NCI-H524 treated with DMSO at 0.1 percent for 48 hours (cell line): Measurements from ENCODE around the gene SEMA6B.

Experiments
- DNase-seq: peaks from one replicate; lab custom pipeline; 2025; lab: John Stamatoyannopoulos, UW

SEMA6B gene

GRCh38 chr19:4525563-4526002 is 33.9 kb downstream of the SEMA6B start:
- DNase-seq = no peak

- no peak for DNase-seq
Observed at GRCh38 chr19:4524808-4525562, 34.5 kb downstream of the SEMA6B start.

GRCh38 chr19:4523306-4524110 is 36.0 kb downstream of the SEMA6B start:
- DNase-seq = no peak

- DNase-seq = no peak
Observed at GRCh38 chr19:4522291-4523002, 37.0 kb downstream of the SEMA6B start.

- DNase-seq = no peak
Observed at GRCh38 chr19:4521888-4522242, 37.6 kb downstream of the SEMA6B start.

GRCh38 chr19:4521170-4521887 is 38.2 kb downstream of the SEMA6B start:
- DNase-seq = no peak

- DNase-seq = no peak
Observed at GRCh38 chr19:4519521-4520277, 39.8 kb downstream of the SEMA6B start.

GRCh38 chr19:4519172-4519496 is 40.4 kb downstream of the SEMA6B start:
- no peak for DNase-seq

- DNase-seq = no peak
Observed at GRCh38 chr19:4518345-4519171, 40.9 kb downstream of the SEMA6B start, which contains the start of gene PLIN4. TSS of gene PLIN4 (minus strand) at chr19:4518486. CDS start at chr19:4518272, 214 bp downstream.

GRCh38 chr19:4517451-4518057 is 41.9 kb downstream of the SEMA6B start:
- no peak for DNase-seq

- DNase-seq = no peak
Observed at GRCh38 chr19:4516939-4517300, 42.6 kb downstream of the SEMA6B start.

GRCh38 chr19:4516199-4516938 is 43.1 kb downstream of the SEMA6B start:
- DNase-seq = no peak

- DNase-seq = no peak
Observed at GRCh38 chr19:4515732-4516131, 43.8 kb downstream of the SEMA6B start.

GRCh38 chr19:4513248-4513647 is 46.2 kb downstream of the SEMA6B start:
- no peak for DNase-seq

- DNase-seq = no peak
Observed at GRCh38 chr19:4512070-4512469, 47.4 kb downstream of the SEMA6B start.

- no peak for DNase-seq
Observed at GRCh38 chr19:4511300-4512054, 48.0 kb downstream of the SEMA6B start.

GRCh38 chr19:4510435-4511255 is 48.8 kb downstream of the SEMA6B start:
- no peak for DNase-seq

GRCh38 chr19:4508698-4509097 is 50.8 kb downstream of the SEMA6B start:
- no peak for DNase-seq
